ENCODE data around the gene HK2. TPM values are rescaled to one million over a fixed set of nuclear protein-coding genes. Genes with fewer than 3 reads are reported as not detected.

The HK2 gene
- total RNA-seq, 1 donor from 2014 or later = 19.0 TPM

- H3K27me3 ChIP-seq (ENCODE audit: low read depth) = no peaks in the 10 kb centered on the region
- H3K4me3 ChIP-seq = no peak overlapping the region
- TF ChIP-seq CTCF (IDR thresholded peaks at IDR 0.05; ENCODE audit: borderline replicate concordance) = no peak
- DNase-seq = no peak
- peaks cover 22% of the 10 kb centered on the region for H3K4me1 ChIP-seq
- intact Hi-C loops (cut with micrococcal nuclease) = no loop called here
- no peak overlapping the region for H3K27ac ChIP-seq (replicated peaks)
- no peaks in the 10 kb centered on the region for H3K9me3 ChIP-seq (replicated peaks)
- H3K36me3 ChIP-seq = peaks cover 4% of the 10 kb centered on the region
Measured at GRCh38 chr2:74873012-74873665, 39.2 kb downstream of the HK2 start.

GRCh38 chr2:74873678-74874640 lies 40.0 kb downstream of the HK2 start:
- Histone ChIP-seq H3K27me3 (ENCODE audit: low read depth) (no peaks in the 10 kb centered on the region), H3K4me1 (peaks cover 16% of the 10 kb centered on the region), H3K4me3 (no peak overlapping the region), H3K36me3 (peaks cover 13% of the 10 kb centered on the region), H3K9me3 (replicated peaks) (no peaks in the 10 kb centered on the region), H3K27ac (replicated peaks) (peak overlapping the region; percentile 30)
- intact Hi-C loops (cut with micrococcal nuclease) = loop anchor here (2.0 kb wide), 1 partner anchor 159 kb away; no protein-coding TSS in a partner anchor
- DNase-seq = no peak
- TF ChIP-seq CTCF (IDR thresholded peaks at IDR 0.05; ENCODE audit: borderline replicate concordance) = no peak

GRCh38 chr2:74876081-74876886 lies 42.4 kb downstream of the HK2 start:
- TF ChIP-seq CTCF (IDR thresholded peaks at IDR 0.05; ENCODE audit: borderline replicate concordance) = peak; percentile 80
- Histone ChIP-seq H3K27ac (replicated peaks) (no peak overlapping the region), H3K9me3 (replicated peaks) (no peaks in the 10 kb centered on the region), H3K4me3 (no peak overlapping the region), H3K36me3 (peaks cover 31% of the 10 kb centered on the region), H3K4me1 (peaks cover 16% of the 10 kb centered on the region), H3K27me3 (ENCODE audit: low read depth) (no peaks in the 10 kb centered on the region)
- no peak for DNase-seq
- intact Hi-C loops (cut with micrococcal nuclease) = no loop called here

GRCh38 chr2:74877376-74877775 lies 43.4 kb downstream of the HK2 start:
- no peak for TF ChIP-seq CTCF (IDR thresholded peaks at IDR 0.05; ENCODE audit: borderline replicate concordance)
- Histone ChIP-seq H3K4me1 (peaks cover 16% of the 10 kb centered on the region), H3K36me3 (peaks cover 33% of the 10 kb centered on the region), H3K4me3 (no peak overlapping the region), H3K27ac (replicated peaks) (no peak overlapping the region), H3K27me3 (ENCODE audit: low read depth) (no peaks in the 10 kb centered on the region), H3K9me3 (replicated peaks) (no peaks in the 10 kb centered on the region)
- DNase-seq = no peak
- intact Hi-C loops (cut with micrococcal nuclease) = no loop called here

GRCh38 chr2:74877781-74878433 lies 44.0 kb downstream of the HK2 start:
- Histone ChIP-seq H3K27ac (replicated peaks) (no peak overlapping the region), H3K4me3 (no peak overlapping the region), H3K27me3 (ENCODE audit: low read depth) (no peaks in the 10 kb centered on the region), H3K4me1 (peaks cover 16% of the 10 kb centered on the region), H3K36me3 (peaks cover 34% of the 10 kb centered on the region), H3K9me3 (replicated peaks) (no peaks in the 10 kb centered on the region)
- intact Hi-C loops (cut with micrococcal nuclease) = no loop called here
- TF ChIP-seq CTCF (IDR thresholded peaks at IDR 0.05; ENCODE audit: borderline replicate concordance) = no peak
- no peak for DNase-seq
